HG02678 (cell line): Measurements from ENCODE around the gene TMEM178B.
"Not testable (repeated sequence)": the region's sequence is repeated elsewhere in the genome, so short reads cannot be mapped to it uniquely, and the experiment has no call there.

Source experiments
- ATAC-seq: cut with Tn5 transposase; IDR thresholded peaks from one replicate; pipeline ENCODE4 v1.9.1; 2021; ENCODE audit warnings: mild to moderate bottlenecking, moderate library complexity; ENCODE audit not compliant: unreplicated experiment

Gene TMEM178B

DNA sequence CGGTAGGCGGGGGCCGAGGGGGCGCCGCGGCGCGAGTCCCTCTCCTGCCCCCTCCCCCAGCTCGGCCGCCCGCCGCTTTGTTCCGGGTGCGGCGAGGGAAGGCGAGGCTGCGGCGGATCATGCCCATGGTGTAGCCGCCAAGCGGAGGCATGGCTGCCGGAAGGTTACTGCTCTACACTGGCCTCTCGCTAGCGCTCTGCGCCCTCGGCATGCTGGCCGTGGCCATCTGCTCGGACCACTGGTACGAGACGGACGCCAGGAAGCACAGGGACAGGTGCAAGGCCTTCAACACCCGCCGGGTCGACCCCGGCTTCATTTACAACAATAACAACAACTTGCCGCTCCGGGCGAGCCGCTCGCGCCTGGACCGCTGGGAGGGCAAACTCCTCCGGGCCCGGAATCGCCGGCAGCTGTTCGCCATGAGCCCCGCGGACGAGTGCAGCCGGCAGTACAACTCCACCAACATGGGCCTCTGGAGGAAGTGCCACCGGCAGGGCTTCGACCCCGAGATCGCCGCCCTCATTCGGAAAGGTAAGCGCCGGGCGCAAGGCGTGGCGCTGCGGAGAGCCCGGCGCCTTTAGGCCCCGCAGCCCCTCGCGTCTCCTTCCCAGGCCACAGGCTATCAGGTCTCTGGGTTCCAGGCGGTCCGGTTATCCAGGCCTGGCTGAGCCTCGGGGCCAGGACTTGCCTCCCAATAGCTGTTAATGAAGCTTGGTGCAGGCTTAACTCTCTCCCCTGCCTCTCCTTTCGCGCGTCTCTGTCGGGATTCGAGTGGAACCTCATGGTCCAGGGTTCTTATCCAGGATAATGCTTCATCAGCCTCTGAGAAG lies 513 bp downstream of the TMEM178B start:
- ATAC-seq, result no peak

GRCh38 chr7:141074997-141075396 lies 1.1 kb downstream of the TMEM178B start:
- ATAC-seq, result no peak

- ATAC-seq, result no peak
These were observed 2.5 kb downstream of the TMEM178B start for GRCh38 chr7:141076377-141076776.

- no peak for ATAC-seq
These were observed 5.4 kb downstream of the TMEM178B start for GRCh38 chr7:141079219-141079618.

- not testable (repeated sequence) for ATAC-seq
These were observed 15.6 kb downstream of the TMEM178B start for GRCh38 chr7:141089490-141089889.

- no peak for ATAC-seq
These were observed 20.6 kb downstream of the TMEM178B start for GRCh38 chr7:141094336-141095070.

DNA sequence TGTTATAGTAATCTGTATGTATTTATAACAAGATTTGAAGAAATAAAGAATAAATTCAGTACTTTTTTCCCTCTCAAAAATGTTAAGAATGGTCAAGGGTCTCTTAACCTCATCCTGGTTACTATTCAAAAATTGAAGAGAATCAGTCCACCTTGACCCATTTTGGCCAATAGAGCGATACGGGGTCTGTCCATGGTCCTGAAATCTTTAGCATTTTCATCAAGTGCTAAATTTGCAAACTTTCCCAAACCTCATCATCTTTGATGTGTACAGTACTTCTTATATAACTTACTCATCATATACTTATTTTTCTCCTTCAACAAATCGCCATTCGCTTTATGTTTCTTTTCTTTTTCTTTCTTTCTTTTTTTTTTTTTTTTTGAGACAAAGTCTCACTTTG lies 23.6 kb downstream of the TMEM178B start:
- no peak for ATAC-seq

GRCh38 chr7:141102436-141102835 lies 28.6 kb downstream of the TMEM178B start:
- no peak for ATAC-seq

GRCh38 chr7:141103847-141104429 lies 30.1 kb downstream of the TMEM178B start:
- ATAC-seq, result no peak

DNA sequence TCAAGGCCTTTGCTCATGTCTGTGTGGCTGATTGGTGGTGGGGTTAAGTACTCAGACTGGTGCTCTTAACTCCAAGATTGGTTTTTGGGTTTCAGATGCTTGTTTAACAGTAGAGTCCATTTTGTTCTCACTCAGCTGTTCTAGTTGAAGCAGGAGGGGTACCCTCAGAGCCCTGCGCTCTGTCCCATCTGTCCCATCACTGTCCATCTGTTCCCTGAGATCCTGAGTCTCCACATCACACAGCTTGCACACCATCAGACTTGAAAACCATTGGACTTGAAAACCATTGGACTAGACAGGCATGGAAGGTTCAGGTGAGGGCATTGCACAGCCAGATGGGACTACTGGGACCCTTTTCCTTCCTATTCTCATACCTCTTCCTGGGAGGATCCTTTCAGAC lies 39.3 kb downstream of the TMEM178B start:
- no peak for ATAC-seq

- no peak for ATAC-seq
These were observed 40.3 kb downstream of the TMEM178B start for GRCh38 chr7:141114029-141114664.

DNA sequence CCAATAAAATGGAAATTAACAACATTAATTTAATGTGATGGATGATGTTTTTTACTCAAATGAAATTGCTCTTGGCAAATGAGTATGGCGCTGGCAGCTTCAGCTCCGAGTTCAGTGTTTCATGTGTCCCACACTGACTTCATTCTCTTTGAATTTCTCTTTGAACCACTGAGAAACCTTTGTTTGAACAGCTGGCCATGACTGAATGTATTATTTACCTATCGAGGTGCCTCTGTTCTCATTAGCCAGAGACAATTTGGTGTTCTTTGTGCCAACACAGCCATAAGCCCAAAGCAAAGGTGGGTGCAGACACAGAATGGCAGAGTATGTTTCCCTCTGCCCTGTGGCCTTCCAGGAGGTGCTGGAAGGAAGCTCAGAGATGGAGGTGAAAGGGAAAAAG lies 42.1 kb downstream of the TMEM178B start:
- ATAC-seq, result no peak

- ATAC-seq, result not testable (repeated sequence)
These were observed 42.8 kb downstream of the TMEM178B start for GRCh38 chr7:141116661-141117060.

- no peak for ATAC-seq
These were observed 44.9 kb downstream of the TMEM178B start for GRCh38 chr7:141118767-141119166.

- no peak for ATAC-seq
These were observed 45.3 kb downstream of the TMEM178B start for GRCh38 chr7:141119187-141119586.

GRCh38 chr7:141122736-141123135 lies 48.9 kb downstream of the TMEM178B start:
- ATAC-seq, result no peak

DNA sequence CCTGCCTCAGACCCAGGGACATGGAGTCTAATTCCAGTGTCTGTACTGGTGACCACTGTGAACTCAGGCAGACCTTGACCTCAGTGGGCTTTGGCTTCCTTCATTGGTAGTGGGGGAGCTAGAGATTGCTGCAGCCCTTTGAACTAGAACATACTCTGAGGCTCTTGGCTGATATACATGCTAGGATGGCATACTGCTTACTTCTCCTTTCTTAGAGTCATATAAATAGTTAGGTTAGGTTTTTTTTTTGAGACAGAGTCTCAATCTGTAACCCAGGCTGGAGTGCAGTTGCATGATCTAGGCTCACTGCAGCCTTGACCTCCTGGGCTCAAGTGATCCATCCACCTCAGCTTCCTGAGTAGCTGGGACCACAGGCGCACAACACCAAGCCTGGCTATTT lies 49.7 kb downstream of the TMEM178B start:
- ATAC-seq, result no peak

- no peak for ATAC-seq
These were observed 52.2 kb downstream of the TMEM178B start for GRCh38 chr7:141126107-141126506.

GRCh38 chr7:141128506-141128905 lies 54.6 kb downstream of the TMEM178B start:
- ATAC-seq, result no peak

- ATAC-seq, result no peak
These were observed 55.1 kb downstream of the TMEM178B start for GRCh38 chr7:141128931-141129330.

DNA sequence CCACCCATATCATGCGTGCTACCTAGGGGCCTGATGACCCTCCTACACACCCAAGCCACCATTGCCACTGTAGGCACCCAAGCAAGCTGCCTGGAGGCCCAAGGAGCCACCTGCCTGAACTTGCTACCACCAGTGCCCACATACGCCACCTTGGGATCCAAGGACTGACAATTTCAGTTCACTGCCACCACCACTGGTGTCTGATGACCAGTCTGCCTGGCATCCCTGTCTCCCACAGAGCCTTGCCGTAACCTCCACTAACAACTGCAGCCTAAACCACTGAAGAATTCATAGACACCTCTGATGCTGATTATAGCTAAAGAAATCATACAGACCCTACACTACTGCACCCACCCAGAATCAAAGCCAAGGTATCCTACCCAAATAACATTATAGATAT lies 58.8 kb downstream of the TMEM178B start:
- no peak for ATAC-seq
